Occipital lobe (tissue), 2 donors: Measurements from ENCODE around the gene NFAT5. TPM values are rescaled to one million over a fixed set of nuclear protein-coding genes. Genes with fewer than 3 reads are reported as not detected.

Experiments used
- DNase-seq: peaks from one replicate; lab custom pipeline; 2025; lab: John Stamatoyannopoulos, UW
- total RNA-seq: library from RNA; depleted of rRNA; stranded (reverse); fragments of >200 nt; gene quantifications from one replicate; pipeline ENCODE4 v1.2.3, GENCODE V29; 2014

Gene NFAT5
- total RNA-seq, 1 donor from 2014 or later = 17.0 TPM

DNA sequence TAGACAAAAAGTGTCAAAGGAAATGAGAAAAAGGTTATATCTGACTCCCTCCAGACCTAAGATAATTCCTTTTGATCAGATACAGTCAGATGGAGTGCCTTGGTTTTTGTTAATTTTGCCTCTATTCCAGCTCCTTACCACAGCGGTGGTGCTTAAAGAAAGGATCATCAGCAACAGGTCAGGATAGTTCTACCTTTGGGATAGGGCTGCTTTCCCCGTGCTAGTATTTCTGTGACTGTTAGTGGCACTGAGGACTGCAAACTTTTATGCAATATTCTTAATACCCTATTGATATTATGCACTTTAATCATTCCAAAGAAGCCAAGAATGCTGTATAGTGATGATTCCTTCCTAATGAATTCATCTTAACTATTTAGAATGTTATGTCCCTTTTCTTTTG, 136.1 kb downstream of the NFAT5 start:
- no peak for DNase-seq

DNA sequence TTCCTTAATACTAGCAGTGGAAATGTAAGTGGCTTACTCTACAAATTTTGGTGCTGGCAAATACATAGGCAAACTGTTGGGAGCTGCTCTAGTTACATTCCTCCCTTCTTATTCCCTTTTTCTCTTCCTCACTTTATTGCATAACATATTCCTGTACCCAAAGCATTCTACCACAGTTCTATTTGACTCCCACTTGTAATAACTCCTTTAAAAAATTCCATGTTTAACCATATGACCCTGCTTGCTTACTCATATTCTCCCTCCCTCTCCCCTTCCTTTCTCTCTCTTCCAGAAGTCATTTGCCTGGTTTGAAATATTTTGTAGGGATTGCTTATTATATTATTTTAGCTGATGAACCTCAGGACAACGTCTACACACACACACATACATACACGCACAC, 137.9 kb downstream of the NFAT5 start:
- DNase-seq = no peak

DNA sequence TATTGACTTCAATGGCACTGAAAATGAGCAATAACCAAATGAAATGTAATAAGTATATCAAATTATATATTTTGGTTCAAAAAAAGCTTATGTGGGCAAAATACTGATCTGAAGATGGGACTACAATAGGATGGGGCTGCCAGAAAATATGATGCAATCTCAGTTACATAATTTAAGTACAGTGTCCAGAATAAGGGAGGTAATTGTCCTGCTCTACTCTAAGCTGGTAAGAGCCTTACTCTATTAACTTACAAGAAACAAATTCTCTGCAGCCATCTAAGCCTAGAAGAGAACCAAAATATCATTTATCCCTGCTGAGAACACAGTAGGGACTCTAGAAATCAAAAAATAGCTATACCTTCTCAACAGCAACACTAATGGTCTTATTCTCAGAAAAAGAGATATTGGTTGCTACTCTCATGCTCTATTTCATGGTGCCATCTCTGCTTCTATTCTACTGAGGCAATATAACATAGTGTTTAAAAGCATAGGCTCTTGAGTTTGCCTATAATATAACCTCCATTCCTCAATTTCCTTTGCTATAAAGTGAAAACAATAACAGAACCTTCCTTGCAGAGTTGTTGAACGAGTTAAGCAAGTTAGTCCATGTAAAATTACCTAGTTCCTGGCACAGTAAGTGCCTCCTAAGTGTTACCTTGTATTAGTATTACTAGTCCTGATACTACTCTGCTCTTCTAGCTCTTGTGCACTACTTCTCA, 140.6 kb downstream of the NFAT5 start:
- DNase-seq = no peak

DNA sequence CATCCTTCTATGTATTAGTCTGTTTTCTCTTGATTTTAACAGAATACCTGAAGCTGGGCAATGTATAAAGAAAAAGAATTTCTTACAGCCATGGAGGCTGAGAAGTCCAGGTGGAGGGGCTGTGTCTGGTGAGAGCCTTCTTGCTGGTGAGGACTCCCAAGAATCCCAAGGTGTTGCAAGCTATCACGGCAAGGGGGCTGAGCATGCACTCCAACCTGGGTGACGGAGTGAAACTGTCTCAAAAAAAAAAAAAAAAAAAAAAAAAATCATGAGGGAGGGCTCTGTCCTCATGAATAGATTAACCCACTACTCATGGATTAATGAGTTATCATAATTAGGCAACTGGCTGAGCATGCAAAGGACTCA, 141.2 kb downstream of the NFAT5 start:
- no peak for DNase-seq

DNA sequence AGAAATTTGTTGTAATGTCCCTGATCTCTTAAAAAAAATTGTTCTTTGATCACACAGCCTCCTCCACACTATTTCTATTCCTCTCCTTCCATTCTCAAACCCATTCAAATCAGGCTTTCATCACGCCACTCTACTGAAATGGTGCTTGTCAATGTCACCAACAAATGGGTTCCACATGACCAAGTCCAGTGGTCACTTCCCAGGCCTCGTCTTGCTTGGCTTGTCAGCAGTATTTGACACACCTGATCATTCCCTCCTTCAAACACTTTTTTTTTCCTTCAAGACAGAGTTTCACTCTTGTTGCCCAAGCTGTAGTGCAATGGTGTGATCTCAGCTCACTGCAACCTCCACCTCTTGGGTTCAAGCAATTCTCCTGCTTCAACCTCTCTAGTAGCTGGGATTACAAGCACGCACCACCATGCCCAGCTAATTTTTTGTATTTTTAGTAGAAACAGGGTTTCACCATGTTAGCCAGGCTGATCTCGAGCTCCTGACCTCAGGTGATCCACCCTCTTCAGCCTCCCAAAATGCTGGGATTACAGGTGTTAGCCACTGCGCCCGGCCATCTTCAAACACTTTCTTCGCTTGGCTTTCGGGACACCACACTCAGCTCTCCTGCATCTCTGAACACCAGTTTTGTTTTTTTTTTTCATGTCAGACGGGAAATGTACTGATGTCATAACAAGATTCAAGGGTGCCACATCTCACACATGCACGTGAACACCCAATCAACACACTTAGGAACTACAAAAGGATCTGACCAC, 142.3 kb downstream of the NFAT5 start:
- no peak for DNase-seq

DNA sequence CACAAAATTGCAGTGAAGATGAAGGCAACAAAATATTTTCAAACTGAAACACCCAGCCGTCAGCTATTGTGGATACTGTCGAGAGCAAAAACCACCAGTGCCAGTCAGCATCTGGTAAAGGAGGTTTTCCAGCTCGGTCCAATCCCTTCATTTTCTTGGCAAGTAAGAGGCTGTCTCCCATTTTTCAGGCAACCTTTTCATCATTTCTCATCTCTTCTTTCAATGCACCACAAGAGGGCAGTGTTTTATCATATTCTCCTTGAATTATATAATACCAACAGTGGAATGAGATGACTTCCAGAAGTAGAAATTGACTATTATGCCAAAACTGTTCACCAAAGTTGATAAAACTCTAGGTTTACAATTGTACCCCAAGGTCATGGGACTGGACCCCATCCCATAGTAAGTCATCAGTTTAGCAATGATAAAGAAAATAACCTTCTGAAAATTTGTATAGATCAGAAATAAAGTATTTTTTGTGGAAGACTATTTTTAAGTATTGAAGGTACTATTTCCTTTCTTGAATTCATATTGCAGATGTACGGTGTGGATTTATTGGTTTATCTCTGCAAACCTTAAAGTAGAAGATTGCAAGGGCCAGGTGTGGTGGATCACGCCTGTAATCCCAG, 143.8 kb downstream of the NFAT5 start:
- DNase-seq = no peak

DNA sequence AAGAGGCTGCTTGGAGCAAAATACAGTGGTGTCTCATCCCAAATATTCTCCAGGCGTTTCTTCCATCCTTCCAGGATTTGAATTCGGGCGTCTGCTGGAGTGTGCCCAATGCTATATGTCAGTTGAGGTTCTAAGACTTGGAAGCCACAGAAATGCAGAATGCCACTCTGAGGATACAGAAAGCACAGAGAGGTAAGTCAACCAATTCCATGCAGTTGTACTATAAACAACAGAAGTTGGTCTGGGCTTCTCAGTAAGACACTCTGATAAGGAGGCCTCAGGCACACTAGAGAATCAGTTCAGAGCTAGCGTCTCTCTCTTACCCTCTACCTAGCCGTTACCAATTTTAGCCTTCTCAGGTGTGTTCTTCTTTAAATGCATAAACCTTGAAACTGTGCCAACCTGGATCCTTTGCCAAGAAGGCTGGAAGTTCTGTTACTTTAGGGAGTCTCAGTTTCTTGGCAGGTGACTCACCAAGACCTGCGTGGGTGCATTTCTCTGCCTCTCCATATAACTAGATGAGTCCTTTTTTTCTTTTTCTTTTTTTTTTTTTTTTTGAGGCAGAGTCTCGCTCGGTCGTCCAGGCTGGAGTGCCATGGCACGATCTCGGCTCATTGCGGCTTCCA, 145.5 kb downstream of the NFAT5 start:
- no peak for DNase-seq

DNA sequence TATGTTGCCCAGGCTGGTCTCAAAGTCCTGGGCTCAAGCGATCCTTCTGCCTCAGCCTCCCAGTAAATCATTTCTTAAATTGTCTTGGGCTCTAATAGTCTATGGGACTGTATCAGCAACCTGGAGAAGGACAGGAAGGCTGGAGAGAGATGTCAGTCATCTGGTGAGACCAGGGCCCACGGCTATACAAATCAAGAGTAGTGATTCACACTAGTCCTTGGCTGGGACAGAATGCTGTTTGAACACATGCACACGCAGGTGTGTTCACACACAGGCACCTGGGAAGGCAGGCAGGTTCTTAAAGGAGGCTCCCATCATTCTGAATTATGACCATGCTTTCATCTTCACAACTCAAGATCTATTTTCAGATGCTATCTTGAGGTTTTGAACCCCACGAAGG, 146.5 kb downstream of the NFAT5 start:
- no peak for DNase-seq

DNA sequence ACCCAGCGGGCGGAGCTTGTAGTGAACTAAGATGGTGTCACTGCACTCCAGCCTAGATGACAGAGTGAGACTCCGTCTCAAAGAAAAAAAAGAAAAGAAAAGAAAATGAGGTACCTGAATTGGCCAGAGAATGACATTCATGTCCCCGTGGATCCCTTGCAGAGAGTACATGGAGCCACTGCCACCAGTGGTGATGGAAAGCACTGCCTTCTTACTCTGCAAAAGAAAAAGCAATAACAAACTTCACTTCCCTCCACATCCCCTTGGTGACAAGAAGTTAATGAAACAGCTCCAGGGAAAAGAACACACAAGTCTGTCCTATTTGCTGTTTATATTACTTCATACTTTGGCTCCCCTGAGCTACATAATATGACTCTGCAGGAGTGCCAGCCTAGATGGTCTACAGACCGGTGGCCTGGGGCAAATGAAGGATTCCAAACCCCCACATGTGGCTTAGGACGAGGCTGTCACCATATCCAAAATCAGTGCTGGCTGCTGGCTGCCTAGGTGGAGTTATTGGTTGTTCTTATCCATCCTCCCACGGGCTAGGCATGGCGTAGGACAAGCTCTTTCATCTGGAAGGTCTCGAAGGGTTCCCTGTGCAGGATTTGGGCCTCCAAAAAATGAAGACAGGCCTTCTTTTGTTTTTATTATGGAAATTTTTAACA, 147.3 kb downstream of the NFAT5 start:
- DNase-seq = no peak

DNA sequence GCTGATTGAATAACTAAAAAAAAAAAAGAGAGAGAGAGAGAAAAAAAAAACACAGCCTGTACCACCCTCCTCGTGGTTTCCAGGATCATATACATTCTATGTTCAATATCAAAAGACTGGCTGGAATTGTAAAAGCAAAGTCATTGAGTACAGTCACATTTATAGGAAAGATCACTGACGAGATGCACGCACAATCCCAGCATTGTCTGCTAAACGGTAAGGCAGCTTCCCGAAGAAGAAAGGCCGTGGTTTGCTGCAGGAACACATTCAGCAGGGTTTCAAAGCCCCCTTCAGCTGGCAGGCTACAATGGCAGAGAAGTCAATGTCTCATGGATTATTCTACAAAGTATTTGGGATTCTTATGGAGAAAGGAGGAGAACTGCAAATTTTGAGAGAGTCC, 151.3 kb downstream of the NFAT5 start:
- DNase-seq = no peak

DNA sequence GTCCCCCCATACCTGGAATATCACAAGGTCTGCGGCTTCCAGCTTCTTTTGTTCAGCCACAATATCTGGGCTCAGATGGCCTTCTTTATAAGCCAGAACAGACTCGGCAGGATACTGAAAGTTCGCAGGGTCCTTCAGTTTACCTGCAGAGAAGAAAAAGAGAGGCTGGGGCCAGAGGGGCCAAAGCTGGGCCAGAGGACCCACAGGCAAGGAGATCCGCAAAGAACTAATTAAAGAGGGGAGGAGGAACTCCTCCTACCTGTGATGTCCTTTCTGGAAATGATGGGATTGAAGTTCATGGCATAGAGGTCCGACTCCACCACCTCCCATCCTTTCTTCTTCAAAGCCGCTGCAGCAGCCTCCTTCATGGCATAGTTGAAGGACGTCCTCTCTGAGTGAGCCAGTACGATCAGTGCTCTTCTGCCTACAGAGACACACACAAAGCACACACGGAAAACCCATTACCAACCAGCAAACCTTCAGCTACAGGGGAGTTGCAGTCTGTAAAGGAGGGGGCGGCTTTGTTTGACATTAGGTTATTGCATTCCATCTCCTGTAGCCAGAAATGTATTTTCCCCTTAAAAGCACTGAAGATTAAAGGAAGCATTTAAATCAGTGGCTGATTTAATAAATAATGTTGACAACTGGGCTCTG, 152.5 kb downstream of the NFAT5 start:
- no peak for DNase-seq

DNA sequence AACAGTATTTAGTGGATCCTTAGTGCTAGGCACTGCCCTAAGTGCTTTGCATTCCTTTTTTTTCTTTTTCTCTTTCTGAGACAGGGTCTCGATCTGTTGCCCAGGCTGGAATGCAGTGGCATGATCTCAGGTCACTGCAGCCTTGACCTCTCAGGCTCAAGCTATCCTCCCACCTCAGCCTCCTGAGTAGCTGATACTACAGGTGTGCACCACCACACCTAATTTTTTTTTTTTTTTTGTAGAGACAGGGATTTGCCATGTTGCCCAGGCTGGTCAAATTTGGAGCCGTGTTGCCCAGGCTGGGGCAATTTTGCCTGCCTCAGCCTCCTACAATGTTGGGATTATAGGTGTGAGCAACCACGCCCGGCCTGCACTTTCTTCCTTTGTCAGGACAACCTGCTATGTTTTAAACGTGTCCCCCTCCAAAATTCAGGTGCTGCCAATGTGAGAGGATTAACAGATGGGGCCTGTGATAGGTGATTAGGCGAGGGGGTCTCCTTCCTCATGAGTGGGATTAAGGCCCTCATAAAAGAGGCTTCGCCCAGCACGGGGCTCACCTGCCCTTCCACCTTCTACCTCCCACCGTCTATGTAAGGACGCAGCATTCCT, 155.2 kb downstream of the NFAT5 start:
- no peak for DNase-seq

DNA sequence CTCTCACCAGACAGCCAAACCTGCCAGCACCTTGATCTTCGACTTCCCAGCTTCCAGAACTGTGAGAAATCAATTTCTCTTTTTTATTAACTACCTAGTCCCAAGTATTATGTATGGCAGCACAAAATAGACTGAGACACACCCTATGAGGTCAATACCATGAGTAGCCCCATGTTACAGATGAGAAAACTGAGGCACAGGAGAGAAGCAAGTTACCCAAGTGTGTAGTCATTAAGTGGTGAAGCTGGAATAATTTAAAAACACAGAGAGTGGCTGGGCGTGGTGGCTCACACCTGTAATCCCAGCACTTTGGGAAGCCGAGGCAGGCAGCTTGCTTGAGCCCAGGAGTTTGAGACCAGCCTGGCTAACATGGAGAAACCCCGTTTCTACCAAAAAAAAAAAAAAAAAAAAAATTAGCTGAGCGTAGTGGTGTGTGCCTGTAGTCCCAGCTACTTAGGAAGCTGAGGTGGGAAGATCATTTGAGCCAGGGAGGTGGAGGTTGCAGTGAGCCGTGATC, 155.7 kb downstream of the NFAT5 start:
- no peak for DNase-seq

DNA sequence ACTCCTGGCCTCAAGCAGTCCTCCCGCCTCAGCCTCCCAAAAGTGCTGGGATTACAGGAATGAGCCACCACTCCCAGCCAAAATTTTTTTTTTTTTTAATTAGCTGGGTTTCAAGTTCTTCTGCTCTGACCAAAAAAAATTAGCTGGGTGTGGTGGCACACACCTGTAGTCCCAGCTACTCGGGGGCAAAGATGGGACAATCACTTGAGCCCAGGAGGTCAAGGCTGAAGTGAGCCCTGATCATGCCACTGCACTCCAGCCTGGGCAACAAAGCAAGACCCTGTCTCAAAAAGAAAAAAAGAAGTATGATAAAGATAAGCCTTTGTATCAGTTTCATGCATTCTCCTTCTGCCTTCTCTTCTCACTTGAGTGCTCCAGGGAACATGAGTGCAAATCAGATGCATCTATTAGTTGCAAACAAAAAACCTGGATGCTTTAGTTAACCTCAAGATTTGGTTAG, 158.7 kb downstream of the NFAT5 start:
- no peak for DNase-seq

DNA sequence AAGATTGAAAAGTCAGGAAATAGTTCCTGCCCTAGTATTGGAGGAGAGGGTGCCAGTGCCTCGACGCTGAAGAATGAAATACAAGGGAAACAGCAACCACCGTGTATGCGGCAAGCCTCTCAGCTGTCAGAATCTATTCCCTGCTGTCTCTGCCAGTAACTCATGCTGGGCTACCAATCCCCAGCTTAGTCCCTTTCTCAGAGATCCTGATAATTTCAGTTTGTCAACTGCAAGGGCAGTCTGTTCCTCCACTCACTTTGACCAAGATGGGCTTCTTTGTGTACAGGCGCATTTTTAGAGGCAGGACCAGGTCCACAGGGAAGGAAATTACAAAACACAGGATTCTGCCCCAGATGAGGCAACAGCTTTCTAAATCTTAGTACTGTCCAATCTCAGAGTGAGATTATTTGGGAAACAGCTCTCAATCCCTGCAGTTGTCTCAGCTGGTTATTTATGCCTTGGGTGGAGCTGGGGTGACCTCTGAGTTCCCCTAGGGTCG, 159.3 kb downstream of the NFAT5 start:
- DNase-seq = no peak

DNA sequence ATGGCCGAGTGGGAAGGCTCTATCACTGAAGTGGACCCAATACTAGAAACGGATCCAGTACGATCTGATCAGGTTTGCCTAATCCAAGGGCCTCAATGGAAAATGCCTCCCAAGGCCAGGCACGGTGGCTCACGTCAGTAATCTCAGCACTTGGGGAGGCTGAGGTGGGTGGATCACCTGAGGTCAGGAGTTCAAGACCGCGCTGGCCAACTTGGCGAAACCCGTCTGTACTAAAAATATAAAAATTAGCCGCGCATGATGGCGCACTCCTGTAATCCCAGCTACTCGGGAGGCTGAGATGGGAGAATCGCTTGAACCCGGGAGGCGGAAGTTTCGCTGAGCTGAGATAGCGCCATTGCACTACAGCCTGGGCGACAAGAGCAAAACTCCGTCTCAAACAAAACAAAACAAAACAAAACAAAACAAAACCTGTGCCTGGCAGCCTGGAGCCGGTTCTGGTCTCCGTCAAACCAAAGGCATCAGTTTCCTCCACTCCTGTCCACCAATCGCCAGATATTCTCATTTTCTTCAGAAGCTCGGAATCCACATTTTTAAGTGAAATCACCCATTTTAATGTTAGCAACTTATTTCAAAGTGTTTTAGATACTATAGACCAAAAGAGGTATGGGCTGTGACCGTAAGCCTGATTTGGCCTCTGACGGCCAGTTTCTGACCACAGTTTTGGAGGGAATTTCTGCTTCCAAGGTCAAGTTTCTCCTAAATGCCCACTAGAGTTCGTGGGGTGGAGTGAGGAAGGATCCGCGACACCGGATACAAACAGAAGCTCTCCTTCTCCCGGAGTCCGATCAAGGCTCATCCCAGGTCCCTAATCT, 159.9 kb downstream of the NFAT5 start:
- DNase-seq = no peak

DNA sequence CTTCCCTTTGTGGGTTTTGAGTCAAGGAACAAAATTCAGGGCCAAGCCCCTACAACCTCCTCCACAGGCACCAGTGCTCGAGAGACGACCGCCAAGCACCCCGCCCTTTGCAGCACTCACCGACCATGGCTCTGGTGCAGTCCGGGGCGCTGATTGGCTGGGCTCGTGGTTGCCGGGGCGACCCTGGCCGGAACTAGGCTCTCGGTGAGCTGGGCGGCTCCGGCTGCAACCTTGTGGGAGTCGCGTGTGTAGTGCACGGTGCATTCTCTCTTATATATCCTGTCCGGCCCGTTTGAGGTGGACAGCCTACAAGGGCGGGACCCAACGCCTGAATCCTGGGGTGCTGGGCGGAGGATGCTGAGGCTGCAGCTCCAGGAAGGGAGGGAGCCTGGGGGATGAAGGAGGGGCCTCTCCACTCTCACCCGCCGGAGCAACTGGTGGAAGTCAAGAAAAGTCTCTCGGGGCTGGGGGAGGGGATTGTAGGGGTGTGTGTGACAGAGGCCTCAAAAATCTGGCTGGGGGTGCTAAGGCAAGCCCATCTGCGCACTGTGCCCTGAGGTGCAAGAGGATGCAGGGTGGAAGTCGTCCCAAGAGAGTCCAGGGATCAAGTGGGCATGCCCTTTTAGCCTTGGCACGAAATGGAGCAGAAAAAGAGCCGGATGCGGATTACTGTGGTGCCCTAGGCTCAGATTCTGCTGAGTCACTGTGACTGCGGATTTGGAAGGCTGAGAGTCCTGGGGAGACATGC, 160.7 kb downstream of the NFAT5 start, which contains the start of gene NQO1:
TSS of gene NQO1 (minus strand) at position 248 of the 748 bp plus-strand sequence. CDS start at position 127, 121 bp downstream.
- DNase-seq = peak; percentile 89

DNA sequence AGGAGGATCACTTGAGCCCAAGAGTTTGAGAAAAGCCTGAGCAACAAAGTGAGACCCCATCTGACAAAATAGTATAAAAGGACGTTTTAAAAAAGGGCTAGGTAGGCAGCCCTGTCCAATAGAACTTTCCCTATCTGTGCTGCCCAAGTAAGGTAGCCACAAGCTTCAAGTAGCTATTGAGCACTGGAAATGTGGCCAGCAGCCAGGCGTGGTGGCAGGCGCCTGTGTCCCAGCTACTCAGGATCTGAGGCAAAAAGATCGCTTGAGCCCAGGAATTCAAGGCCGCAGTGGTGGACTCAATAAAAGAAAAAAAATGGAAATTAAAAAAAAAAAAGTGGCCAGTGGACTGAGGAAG, 162.1 kb downstream of the NFAT5 start:
- peak; percentile 14 for DNase-seq
